HG03571 (cell line): ENCODE data around the gene AQP3.
"Not testable (repeated sequence)": the region's sequence is repeated elsewhere in the genome, so short reads cannot be mapped to it uniquely, and the experiment has no call there.

Experiments
- ATAC-seq: cut with Tn5 transposase; IDR thresholded peaks from one replicate; pipeline ENCODE4 v1.9.1; 2021; ENCODE audit not compliant: unreplicated experiment

Gene AQP3

DNA sequence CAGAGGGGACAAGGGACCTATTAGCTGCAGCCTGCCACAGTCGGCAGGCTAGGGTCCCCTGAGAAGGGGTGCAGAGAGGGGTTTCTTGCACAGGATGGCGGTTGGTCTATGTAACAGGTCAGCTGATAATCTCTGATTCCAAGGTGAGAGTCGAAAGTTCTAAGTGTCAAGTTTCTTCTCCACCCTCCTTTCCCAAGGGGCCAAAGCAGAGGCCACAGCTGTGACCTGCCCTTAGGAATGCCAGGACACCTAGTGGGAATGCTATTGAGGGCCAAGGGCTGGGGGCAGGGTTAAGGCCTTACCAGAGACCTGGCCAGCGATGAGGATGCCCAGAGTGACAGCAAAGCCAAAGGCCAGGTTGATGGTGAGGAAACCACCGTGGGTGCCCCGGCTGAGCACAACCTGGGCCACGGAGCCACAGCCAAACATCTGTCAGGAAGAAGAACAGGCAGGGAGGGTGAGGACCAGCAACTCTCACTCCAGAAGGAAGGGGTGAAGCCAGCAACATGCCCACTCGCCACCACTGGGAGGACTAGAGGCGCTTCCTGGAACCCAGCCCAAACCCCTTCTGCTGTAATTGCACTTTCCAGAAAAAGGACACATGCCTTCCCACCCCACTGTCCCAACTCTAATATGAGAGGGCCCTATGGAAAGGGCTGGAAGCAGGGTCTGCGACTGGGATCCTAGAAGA is 3.8 kb downstream of the AQP3 start:
- no peak for ATAC-seq

DNA sequence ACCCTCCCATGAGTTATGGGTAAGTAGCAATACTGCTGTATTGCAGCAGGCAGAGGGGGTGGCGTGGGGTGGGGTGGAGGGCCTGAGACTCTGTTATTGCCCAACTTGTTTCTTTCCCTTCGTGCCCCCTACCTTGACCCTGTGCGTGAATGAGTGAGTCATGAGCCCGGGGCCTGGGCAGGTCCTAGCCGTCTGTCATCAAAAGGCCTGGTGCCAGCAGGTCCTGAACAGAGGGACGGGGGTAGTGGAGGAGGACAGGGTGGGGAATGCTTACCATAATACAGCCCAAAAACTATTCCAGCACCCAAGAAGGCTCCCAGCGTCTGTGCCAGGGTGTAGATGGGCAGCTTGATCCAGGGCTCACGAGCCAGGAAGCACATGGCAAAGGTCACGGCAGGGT is 4.3 kb downstream of the AQP3 start:
- ATAC-seq: no peak

DNA sequence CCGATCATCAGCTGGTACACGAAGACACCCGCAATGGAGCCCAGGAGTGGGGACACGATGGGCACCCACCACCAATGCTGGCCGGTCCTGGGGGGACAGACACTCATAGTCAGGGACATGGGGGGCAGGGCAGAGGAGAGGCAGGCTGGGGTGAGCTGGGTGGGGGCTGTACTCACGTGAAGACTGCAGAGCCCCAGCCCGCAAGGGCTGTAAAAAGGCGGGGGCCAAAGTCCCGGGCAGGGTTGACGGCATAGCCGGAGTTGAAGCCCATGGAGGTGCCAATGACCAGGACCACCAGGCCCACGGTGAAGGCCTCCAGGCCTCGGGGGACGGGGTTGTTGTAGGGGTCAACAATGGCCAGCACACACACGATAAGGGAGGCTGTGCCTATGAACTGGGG is 5.3 kb downstream of the AQP3 start:
- ATAC-seq: no peak

DNA sequence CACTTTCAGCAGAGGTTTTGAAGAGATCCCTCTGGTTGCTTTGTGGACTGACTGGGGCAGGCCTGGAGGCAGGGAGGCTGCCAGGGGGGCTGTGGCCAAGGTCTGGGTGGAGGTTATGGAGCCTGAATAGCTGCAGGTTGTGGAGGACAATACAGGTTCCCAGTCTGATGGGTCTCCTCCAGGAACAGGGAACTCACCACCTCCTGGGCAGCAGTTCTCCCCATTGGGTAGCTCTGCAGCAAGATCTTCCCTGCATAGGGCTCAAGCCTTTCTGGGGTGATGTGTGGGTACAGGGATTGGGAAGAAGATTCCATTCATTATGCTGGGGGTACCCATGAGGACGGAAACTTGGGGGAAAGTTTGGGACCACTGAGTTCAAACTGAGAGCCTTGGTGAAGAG is 6.8 kb downstream of the AQP3 start:
- ATAC-seq: no peak

DNA sequence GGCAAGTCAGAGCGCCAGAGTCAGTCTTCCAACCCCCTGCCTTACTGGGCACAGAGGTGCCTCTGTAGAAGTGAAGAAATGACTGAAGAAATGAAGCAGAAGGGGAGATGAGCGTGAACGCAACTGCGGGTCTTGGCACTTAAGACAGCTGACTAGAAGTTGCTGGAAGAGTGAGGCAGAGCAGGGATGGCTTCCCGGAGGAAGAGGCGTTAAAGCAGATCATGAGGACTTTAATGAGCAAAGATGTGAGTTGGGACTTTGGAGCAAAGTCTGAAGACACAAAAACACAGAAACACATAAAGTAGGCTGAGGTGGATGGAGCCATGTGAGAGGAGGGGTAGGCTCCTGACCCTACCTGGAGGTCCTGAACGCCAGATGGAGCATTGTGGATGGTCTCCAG is 7.2 kb downstream of the AQP3 start:
- ATAC-seq: no peak

DNA sequence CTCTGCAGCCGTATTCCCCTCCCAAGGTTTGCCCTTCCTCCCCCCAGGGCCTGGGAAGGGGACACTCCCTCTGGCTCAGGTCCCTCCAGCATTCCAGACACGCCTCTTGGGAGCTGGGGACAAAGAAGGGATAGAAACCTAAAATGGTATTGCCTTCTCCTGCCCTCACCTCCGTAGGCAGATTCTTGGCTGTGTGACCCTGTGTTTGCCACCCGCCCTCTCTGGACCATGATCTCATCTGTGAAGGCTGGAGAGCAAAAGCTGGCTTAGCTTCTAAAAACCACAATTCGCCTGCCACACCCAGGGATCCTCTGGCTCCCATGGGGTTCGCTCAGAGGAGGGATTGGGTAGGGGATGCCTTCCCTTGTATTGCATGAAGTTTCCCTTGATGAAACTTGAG is 7.7 kb downstream of the AQP3 start:
- ATAC-seq: no peak

DNA sequence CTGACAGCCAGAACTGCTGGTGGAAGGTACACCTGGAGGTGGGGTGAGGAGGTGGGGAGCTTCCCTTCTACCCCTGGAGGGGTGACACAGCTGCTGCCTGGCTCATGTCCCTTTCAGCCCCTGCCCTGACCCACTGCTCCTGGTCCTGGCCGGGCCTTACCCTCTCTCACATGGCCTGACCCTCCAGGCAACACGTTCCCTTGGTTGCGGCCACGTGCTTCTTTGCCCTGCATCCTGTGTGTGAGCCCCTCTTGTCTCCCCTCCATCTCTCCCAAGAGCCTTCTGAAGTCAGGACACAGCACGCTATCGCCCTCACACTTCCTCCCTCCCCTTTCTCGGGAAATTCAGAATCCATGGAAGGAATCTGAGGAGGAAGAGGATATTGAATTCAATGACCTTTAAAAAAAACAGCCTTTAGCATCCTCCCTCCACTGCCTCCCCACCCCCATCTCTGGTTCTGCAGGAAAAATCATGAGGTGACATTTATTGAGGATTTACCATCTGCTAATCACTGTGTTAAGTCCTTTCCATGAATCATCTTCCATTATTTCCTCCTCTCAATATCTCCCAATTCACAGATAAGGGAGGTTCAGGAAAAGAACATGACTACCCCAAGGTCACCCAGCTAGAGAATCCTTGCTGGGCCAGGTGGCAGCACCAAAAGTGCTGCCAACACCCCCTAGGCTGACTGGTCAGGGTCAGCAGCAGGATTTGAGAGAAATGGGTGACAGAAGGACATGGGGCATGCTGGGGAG is 8.3 kb downstream of the AQP3 start:
- ATAC-seq: no peak

DNA sequence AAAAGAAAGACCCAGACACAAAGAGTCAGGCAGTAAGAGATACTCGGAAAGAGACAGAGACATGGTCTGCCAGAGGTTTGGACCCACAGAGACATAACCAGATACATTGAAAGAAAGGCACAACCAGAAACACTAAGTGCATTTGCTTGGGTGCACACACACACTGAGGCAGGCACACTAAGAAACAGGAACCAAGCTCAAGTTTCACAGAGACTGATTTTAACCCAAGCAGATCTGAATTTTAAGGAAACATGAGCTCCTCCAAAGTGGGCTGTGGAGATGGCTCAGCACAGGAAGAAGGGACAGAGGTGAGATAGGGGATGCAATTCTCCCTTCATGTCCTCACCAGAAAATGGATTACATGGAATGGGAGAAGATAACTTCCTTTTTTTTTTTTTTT is 9.5 kb downstream of the AQP3 start:
- no peak for ATAC-seq

DNA sequence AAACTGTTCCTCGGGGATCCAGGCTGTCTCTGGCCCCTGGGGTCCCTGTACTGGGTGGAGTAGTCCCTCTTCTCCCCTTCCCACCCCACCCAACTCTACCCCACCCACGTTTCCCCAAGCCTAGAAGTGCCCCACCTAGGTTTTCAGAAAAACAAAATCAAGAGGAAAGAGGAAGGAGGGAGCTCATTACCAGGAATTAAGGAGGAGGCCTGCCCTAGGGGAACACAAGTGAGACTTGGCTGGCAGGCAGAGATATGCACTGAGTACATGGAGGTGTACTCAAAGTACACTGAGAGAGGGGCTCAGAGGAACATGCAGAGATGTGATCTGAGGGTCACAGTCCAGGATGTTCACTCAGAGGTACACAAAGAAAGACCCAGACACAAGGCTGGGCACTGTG is 10.2 kb downstream of the AQP3 start:
- ATAC-seq: no peak

DNA sequence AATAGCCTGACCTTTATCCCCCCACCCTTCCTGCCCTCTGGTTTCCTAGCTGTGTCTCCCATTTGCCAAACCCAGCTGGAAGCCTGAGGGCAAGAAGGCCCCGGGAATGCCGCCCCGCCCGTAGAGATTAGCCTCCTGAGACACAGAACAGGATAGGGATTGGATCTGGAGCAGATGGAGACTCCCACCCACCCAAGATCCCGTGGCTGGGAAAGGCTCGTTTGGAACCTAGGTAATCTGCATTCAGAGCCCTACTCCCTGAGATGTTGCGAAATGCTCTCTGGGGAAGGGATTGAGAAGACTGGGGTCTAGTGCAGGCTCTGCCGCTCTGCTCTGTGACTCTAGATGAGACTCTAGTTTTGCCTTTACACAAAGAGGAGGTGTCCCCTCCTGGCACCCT is 10.9 kb downstream of the AQP3 start:
- no peak for ATAC-seq

DNA sequence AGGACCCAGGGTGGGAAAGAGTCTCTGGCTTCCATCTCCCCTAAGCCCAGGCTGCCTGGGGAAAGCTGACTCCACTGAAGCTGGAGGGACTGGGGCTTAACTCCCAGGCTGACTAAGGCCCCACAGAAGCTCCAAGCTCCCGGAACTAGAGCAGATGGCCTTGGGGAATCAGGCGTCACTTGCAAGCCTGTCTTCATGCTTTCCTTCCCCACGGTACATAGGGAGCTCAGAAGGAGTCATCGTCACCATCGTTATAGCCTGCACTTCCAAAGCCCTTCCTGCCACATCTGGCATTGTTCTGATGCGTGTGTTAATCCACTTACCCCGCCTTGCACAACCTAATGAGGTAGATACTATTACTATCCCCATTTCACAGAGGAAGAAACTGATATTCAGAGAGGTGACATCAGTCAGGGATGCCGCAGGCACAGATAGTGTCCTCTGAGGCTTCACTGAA is 11.5 kb downstream of the AQP3 start:
- ATAC-seq: no peak

DNA sequence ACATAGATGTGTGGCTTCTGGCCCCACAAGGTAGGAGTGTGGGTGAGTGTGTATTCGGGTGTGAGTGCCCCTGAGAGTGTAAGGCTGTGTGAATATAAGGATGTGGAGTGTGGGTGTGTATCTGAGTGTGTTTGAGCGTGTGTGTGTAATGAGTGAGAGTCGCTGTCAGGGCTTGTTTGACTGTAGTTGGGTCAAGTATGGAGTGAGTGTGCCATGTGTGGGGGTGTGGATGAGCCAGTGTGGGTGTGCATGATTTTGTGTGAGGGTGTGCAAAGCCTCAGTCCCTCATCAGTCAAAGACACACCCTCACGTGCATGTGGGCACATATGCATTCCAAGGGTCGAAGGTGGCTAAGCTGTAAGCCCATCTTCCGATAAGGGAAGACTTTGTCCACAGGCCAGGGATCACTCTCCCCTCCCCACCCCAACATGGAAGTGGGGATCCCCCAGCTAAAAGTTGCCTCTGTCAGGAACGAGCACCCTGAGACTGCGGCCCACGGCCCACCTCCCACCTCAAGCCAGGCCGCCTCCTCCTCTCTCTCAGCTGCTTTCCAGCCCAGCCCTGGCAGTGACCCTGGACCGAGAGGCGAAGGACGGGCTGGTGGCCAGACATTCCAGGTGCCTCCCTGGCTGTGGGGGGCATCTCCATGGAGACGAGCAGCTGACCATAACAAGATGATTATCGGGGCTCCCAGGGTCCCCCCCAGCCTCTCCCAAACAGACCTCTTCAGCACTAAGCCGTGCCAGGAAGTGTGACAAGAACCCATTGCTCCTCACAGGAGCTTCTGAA is 12.9 kb downstream of the AQP3 start:
- ATAC-seq: no peak

DNA sequence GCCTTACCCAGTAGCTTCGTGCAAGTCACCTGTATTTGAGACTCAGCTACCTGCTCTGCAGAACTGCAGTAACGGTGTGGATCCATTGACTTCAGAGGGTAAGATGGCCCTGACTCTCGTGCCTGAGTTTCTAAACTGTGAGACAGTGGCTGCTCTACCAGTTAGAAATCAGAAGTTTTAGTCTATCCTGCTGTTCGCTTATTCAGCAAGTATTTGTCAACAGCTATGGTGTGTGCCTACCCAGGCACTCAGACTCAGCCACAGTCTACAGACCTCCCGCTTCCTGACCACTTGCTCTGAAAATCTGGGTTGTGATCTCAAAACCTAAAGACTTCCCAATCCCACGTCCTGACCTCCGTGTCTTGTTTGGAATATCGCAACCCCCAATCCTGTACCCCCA is 13.5 kb downstream of the AQP3 start:
- no peak for ATAC-seq

DNA sequence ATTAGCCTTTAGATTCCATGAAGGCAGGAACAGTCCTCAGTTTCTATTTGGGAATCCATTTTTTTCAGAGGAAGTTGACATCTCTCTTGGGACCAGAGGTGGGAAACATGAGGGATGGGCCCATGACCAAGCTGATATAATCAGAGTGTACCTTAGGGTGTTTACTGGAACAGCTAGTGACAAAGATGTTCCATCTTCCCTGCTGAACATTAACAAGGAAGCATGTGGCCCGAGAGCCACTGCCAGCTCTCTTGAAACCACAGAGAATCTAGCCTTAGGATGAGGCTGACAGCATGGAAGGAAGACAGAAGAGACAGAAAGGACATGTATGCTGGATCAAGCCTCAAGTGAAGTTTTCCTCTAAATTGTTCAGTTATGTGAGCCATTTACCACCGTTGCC is 16.0 kb downstream of the AQP3 start:
- ATAC-seq: no peak

DNA sequence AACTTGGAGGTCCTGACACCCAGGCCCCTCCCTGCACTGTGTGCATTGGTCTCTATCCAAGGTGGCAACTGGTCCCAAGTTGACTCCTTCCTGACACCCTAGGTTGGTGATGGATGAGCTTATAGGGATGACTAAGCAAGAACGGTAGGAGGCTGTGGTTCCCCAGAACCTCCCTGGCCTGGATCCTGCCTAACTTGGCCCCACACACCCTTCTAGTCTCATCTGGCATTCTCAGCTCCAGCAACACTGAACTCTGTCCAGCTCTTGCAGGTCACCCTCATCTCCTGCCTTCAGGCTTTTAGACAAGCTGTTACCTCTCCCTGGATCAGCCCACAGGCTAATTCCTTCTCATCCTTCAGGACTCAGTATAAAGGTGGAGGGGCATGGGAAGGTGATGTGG is 16.5 kb downstream of the AQP3 start:
- no peak for ATAC-seq

DNA sequence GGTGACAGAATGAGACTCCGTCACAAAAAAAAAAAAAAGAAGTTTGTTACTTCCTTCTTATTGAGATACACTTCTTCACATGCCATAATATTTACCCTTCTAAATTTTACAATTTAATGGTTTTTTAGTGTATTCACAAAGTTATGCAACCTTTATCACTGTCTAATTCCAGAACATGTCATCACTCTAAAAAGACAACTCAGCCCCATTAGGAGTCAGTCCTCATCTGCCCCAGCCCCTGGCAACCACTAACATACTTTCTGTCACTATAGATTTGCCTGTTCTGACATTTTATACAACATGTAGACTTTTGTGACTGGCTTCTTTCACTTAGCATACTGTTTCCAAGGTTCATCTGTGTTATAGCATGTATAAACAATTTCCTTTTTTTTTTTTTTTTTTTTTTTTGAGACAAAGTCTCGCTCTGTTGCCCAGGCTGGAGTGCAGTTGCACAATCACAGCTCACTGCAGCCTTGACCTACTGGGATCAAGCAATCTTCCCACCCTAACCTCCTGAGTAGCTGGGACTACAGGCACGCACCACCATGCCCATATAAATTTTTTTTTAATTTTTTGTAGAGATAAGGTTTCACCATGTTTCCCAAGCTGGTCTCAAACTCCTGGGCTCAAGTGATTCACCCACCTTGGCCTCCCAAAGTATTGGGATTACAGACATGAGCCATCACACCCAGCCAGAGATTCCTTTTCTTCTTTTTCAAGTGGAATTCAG is 18.0 kb downstream of the AQP3 start:
- no peak for ATAC-seq

DNA sequence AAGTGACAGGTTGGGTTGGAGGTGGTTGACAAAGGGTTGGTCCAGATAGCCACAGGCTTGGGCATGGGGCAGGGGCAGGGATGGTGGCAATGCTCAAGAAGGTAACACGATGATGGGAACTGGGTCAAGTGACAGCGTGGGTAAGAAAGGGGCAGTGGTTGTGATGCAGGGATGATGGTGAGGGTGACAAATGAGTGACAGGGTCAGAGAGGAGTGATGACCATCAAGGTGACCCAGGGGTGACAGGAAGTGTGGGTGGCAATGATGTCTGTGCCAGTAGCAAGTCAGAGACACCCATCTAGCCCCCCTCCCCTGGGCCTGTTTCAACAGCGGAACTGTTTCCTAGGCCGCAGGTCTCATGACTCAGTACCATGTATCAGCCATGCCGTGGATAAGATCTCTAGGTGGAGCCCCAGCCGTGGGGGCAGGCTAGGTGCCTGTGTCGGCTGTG is 20.5 kb downstream of the AQP3 start:
- ATAC-seq: no peak

DNA sequence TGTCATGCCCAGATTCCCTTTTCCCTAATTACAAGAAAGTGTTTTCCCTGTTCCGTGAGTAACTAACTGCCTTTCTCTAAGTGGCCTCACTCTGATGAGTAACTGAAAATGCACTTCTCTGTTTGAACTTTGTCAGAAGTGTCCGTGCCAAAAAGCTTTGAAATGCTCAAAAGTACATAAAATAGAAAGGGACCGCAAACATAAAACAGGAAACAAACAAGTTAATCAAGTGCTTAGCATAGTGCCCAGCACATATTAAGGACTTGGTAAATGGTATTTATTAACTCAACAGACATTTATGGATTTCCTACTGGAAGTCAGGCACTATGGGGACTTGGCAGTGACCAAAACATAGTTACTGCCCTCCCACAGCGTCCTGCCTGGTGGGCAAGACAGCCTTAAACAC is 22.3 kb downstream of the AQP3 start:
- no peak for ATAC-seq

DNA sequence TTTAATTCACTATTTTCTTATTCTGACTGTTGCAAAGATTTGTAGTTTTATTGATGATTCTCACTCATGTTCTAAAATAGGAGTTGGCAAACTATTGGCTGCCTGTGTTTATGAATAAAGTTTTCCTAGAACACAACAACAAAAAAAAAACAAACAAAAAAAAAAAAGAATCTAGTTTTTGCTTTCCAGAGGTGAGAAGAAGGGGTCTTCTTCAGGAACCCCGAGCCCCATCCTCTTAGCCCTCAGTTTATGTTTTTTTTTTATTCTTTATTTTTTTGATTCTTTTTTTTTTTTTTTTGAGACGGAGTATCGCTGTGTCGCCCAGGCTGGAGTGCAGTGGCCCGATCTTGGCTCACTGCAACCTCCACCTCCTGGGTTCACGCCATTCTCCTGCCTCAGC is 22.9 kb downstream of the AQP3 start:
- ATAC-seq: not testable (repeated sequence)

DNA sequence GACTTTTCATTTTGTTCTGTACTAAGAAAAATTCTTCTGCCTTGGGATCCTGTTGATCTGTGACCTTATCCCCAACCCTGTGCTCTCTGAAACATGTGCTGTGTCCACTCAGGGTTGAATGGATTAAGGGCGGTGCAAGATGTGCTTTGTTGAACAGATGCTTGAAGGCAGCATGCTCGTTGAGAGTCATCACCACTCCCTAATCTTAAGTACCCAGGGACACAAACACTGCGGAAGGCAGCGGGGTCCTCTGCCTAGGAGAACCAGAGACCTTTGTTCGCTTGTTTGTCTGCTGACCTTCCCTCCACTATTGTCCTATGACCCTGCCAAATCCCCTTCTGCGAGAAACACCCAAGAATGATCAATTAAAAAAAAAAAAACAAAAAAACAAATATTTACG is 23.4 kb downstream of the AQP3 start:
- ATAC-seq: not testable (repeated sequence)

DNA sequence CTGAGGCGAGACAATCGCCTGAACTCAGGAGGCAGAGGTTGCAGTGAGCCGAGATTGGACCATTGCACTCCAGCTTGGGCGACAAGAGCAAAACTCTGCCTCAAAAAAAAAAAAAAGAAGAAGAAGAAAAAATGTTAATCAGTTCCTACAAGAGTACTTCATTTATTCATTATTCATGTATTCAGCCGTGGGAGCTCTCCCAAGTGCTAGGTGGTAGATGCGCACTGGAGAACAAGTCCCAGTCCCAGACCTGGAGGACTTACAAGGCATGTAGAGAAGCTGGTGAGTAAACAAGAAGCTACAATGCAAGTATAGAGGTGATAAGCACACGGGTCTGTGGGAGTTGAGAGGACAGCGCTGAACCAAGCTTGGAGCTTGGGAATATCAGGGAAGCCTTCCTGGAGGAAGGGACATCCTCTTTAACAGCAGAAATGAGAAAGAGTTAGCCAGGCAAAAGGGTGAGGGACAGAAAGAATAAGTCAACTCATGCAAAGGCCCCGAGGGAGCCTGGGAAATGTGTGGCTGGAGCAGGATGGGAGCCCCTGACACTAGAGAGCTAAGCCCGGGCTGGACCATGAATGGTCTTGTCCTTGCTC is 27.6 kb downstream of the AQP3 start:
- no peak for ATAC-seq
